Psoas muscle (tissue), 8 donors: ENCODE results near the gene CACNB2. TPM values are rescaled to one million over a fixed set of nuclear protein-coding genes. Genes with fewer than 3 reads are reported as not detected.

Experiments used
- ATAC-seq, 4 donors: fragments of 200-7000 bp; cut with Tn5 transposase; one replicate each; pipeline ENCODE4 v1.9.1; 2020; ENCODE audit warnings: moderate library complexity in 3 of 4, mild to moderate bottlenecking in 2 of 4
- DNase-seq, 2 donors: peaks; one replicate each; pipeline ENCODE4 v3.0.0-alpha.2; 2020
- H3K27ac ChIP-seq: fragments of 200-600 bp; one replicate; pipeline ENCODE4 v1.8.0; 2022
- H3K27me3 ChIP-seq, 3 donors: fragments of 200-600 bp in 1 of 3; one replicate each; pipeline versions ENCODE4 v1.6.1 to v1.8.0; 2013 to 2022; ENCODE audit warnings: low read length in 2 of 3, mild to moderate bottlenecking in 2 of 3, moderate library complexity in 1 of 3; ENCODE audit not compliant: insufficient read depth in 3 of 3
- H3K36me3 ChIP-seq, 2 donors: fragments of 200-600 bp in 1 of 2; one replicate each; pipeline versions ENCODE4 v1.6.1 to v1.8.0; 2013 to 2022; ENCODE audit warnings: low read depth in 1 of 2, mild to moderate bottlenecking in 1 of 2, moderate library complexity in 1 of 2; ENCODE audit not compliant: insufficient read depth in 1 of 2
- H3K4me1 ChIP-seq: fragments of 200-600 bp; one replicate; pipeline ENCODE4 v1.8.0; 2022
- H3K4me3 ChIP-seq: fragments of 200-600 bp; one replicate; pipeline ENCODE4 v1.8.0; 2022; ENCODE audit warnings: mild to moderate bottlenecking
- H3K9me3 ChIP-seq: fragments of 200-600 bp; one replicate; pipeline ENCODE4 v1.8.0; 2022
- CTCF ChIP-seq: fragments of 200-600 bp; IDR thresholded peaks from one replicate; pipeline ENCODE4 v1.8.0; 2022; ENCODE audit warnings: antibody characterized with exemption
- WGBS, 3 donors: extraction: QIAGEN DNeasy Blood & Tissue Kit; methylation state at CpG; one replicate each; pipeline versions ENCODE4 v1.1.6 to v1.1.7; 2013; 5-methylcytosine and 5-hydroxymethylcytosine counted together
- intact Hi-C, 2 donors: fragments of 100-400 bp; cut with DNase I; formaldehyde crosslinking; loops; one replicate each; pipeline versions ENCODE4 v1.11.0 to v1.14.2; 2022
- polyA plus RNA-seq, 3 donors: library from polyadenylated mRNA; stranded (reverse); fragments of 200-250 nt; gene quantifications; one replicate each; pipeline ENCODE4 v1.2.3, GENCODE V29; 2013
- total RNA-seq, 4 donors: library from RNA; stranded (reverse); fragmentation: NEBNext Ultra II Directional in 2 of 4; extraction: Animal tissue kit (Norgen Biotek cat#: 25700) in 2 of 4; gene quantifications; one replicate each; pipeline versions ENCODE4 v1.2.1 to v1.2.4, GENCODE V29; 2021 to 2023
- donor health status: healthy with polysubstance abuse.
- donor health status: DM: no; HTN: no; CAD: no; lungs with moderate emphysema.
- donor health status: Bipolar disorder and iron deficiency.
- donor health status: healthy.
- donor health status: DM: yes; HTN: yes; CAD: no.
- donor health status: DM: no; HTN: no; CAD: no.
- donor health status: DM: no; HTN: no; CAD: no.
- donor health status: DM: yes; HTN: yes; CAD: no.

CACNB2 gene
- total and polyA plus RNA-seq, 7 donors = 0.20 to 0.71 (median 0.43) TPM

- 90 to 96% (median 91%) methylated on average over 3 of the region's 3 CpGs for WGBS, 3 donors
Observed at GRCh38 chr10:18319628-18320027, 179.4 kb downstream of the CACNB2 start.

GRCh38 chr10:18321371-18321770 is 181.1 kb downstream of the CACNB2 start:
- Histone ChIP-seq H3K4me1 (no peaks in the 10 kb centered on the region), H3K4me3 (no peak overlapping the region), H3K36me3 (no peaks in the 10 kb centered on the region), H3K27ac (no peak overlapping the region), H3K9me3 (no peaks in the 10 kb centered on the region), H3K27me3 (no peaks in the 10 kb centered on the region)
- DNase-seq (no peak), ATAC-seq (no peak)
- intact Hi-C loops = no loop called here
- WGBS, 3 donors = 63 to 77% (median 71%) methylated on average over 1 of the region's 1 CpG
- TF ChIP-seq CTCF = no peak

More at GRCh38 chr10:18319628-18320027, 179.4 kb downstream of the CACNB2 start:
- Histone ChIP-seq H3K4me3 (no peak overlapping the region), H3K27ac (no peak overlapping the region), H3K4me1 (no peaks in the 10 kb centered on the region), H3K9me3 (no peaks in the 10 kb centered on the region), H3K36me3 (no peaks in the 10 kb centered on the region), H3K27me3 (no peaks in the 10 kb centered on the region)
- DNase-seq (no peak), ATAC-seq (no peak)
- no peak for TF ChIP-seq CTCF
- intact Hi-C loops = no loop called here

- WGBS, 3 donors = 91 to 95% (median 92%) methylated on average over 2 of the region's 2 CpGs
Observed at GRCh38 chr10:18323916-18324315, 183.7 kb downstream of the CACNB2 start.

GRCh38 chr10:18325410-18325809 is 185.2 kb downstream of the CACNB2 start:
- no peaks in the 10 kb centered on the region for H3K4me1 ChIP-seq
- DNase-seq = no peak
- ATAC-seq = no peak
- no peaks in the 10 kb centered on the region for H3K9me3 ChIP-seq
- intact Hi-C loops = no loop called here
- H3K4me3 ChIP-seq = no peak overlapping the region
- no peak overlapping the region for H3K27ac ChIP-seq
- no peaks in the 10 kb centered on the region for H3K27me3 ChIP-seq
- no peak for TF ChIP-seq CTCF
- no peaks in the 10 kb centered on the region for H3K36me3 ChIP-seq

More at GRCh38 chr10:18323916-18324315, 183.7 kb downstream of the CACNB2 start:
- Histone ChIP-seq H3K36me3 (no peaks in the 10 kb centered on the region), H3K27ac (no peak overlapping the region), H3K4me3 (no peak overlapping the region), H3K9me3 (no peaks in the 10 kb centered on the region), H3K27me3 (no peaks in the 10 kb centered on the region), H3K4me1 (no peaks in the 10 kb centered on the region)
- no peak for TF ChIP-seq CTCF
- no peak for DNase-seq
- intact Hi-C loops = no loop called here
- ATAC-seq = no peak

- no peak for ATAC-seq
- DNase-seq = no peak
Observed at GRCh38 chr10:18325889-18326531, 185.8 kb downstream of the CACNB2 start.

More at GRCh38 chr10:18325889-18326531, 185.8 kb downstream of the CACNB2 start:
- Histone ChIP-seq H3K27ac (no peak overlapping the region), H3K4me1 (no peaks in the 10 kb centered on the region), H3K36me3 (no peaks in the 10 kb centered on the region), H3K4me3 (no peak overlapping the region), H3K27me3 (no peaks in the 10 kb centered on the region), H3K9me3 (no peaks in the 10 kb centered on the region)
- intact Hi-C loops = no loop called here
- 71 to 79% (median 72%) methylated on average over 5 of the region's 5 CpGs for WGBS, 3 donors
- no peak for TF ChIP-seq CTCF
